HG03103 (cell line): ENCODE data around the gene SAA4.
"Not testable (repeated sequence)": the region's sequence is repeated elsewhere in the genome, so short reads cannot be mapped to it uniquely, and the experiment has no call there.

Experiments
- ATAC-seq: cut with Tn5 transposase; IDR thresholded peaks from one replicate; pipeline ENCODE4 v1.9.1; 2021; ENCODE audit warnings: low read depth; ENCODE audit not compliant: unreplicated experiment

SAA4 gene

GRCh38 chr11:18191376-18191775 is 45.2 kb downstream of the SAA4 start:
- no peak for ATAC-seq

- ATAC-seq = not testable (repeated sequence)
Measured at GRCh38 chr11:18189476-18190245, 46.9 kb downstream of the SAA4 start.

GRCh38 chr11:18188796-18189195 is 47.8 kb downstream of the SAA4 start:
- no peak for ATAC-seq
